Hepatocyte (in vitro differentiated cells): ENCODE results near the gene GALNT17.

Experiments used
- CTCF ChIP-seq: fragments of 200-600 bp; sonication (generic); IDR thresholded peaks from 2 replicates; pipeline ENCODE4 v1.5.1; 2016; ENCODE audit warnings: antibody characterized with exemption, mild to moderate bottlenecking; ENCODE audit not compliant: poor library complexity
- EZH2 ChIP-seq: fragments of 200-600 bp; sonication (generic); IDR thresholded peaks from 2 replicates; pipeline ENCODE4 v1.6.1; 2016; ENCODE audit warnings: antibody characterized with exemption, mild to moderate bottlenecking, borderline replicate concordance
- EZH2phosphoT487 ChIP-seq: fragments of 200-600 bp; sonication (generic); IDR thresholded peaks from one replicate; pipeline ENCODE4 v1.6.1; 2018; ENCODE audit warnings: antibody characterized with exemption, mild to moderate bottlenecking, low read depth, moderate library complexity; ENCODE audit not compliant: unreplicated experiment, severe bottlenecking

- TF ChIP-seq CTCF = no peak
- no peak for TF ChIP-seq EZH2
- TF ChIP-seq EZH2phosphoT487 = no peak
Measured at GRCh38 chr7:71198887-71199286, 66.9 kb downstream of the GALNT17 start.
